Peyer's patch (tissue), 4 donors: ENCODE results near the gene OR51E2. TPM values are rescaled to one million over a fixed set of nuclear protein-coding genes. Genes with fewer than 3 reads are reported as not detected.

ENCODE experiments used
- DNase-seq, 3 donors: peaks; one replicate each; pipeline ENCODE4 v3.0.0-alpha.2; 2017 to 2019
- H3K27ac ChIP-seq, 4 donors: fragments of 200-600 bp; sonication (generic); one replicate each; pipeline ENCODE4 v1.5.1; 2016 to 2019
- H3K27me3 ChIP-seq, 2 donors: fragments of 200-600 bp; sonication (generic); one replicate each; pipeline ENCODE4 v1.5.1; 2019
- H3K36me3 ChIP-seq, 3 donors: fragments of 200-600 bp; sonication (generic); one replicate each; pipeline ENCODE4 v1.5.1; 2016 to 2019
- H3K4me1 ChIP-seq, 4 donors: fragments of 200-600 bp; sonication (generic); one replicate each; pipeline ENCODE4 v1.5.1; 2016 to 2019
- H3K4me3 ChIP-seq, 4 donors: fragments of 200-600 bp; sonication (generic); 1 replicate in 3 of 4; 2 replicates in 1 of 4; pipeline ENCODE4 v1.5.1; 2016 to 2019; ENCODE audit warnings: mild to moderate bottlenecking in 1 of 4
- H3K9me3 ChIP-seq, 4 donors: fragments of 200-600 bp; sonication (generic); one replicate each; pipeline ENCODE4 v1.5.1; 2016 to 2019; ENCODE audit warnings: mild to moderate bottlenecking in 1 of 4
- CTCF ChIP-seq, 6 experiments: fragments of 450-650 bp in 4 of 6; fragments of 200-600 bp in 2 of 6; sonication (generic) in 1 of 6; IDR thresholded peaks; one replicate each; pipeline ENCODE4 v1.5.1; 2017 to 2019; ENCODE audit warnings: antibody characterized with exemption in 6 of 6, mild to moderate bottlenecking in 3 of 6, moderate library complexity in 1 of 6
- POLR2A ChIP-seq, 2 donors: fragments of 450-650 bp; IDR thresholded peaks; one replicate each; pipeline ENCODE4 v1.5.1; 2017; ENCODE audit warnings: antibody characterized with exemption in 2 of 2, mild to moderate bottlenecking in 2 of 2, moderate library complexity in 2 of 2
- total RNA-seq, 4 donors: library from RNA; depleted of rRNA; stranded (reverse); fragments of >200 nt; gene quantifications; one replicate each; pipeline ENCODE4 v1.1.0, GENCODE V29; 2016

OR51E2 gene
- total RNA-seq, 4 donors from 2014 or later, result 0.67 to 0.85 TPM; not detected in 2

GRCh38 chr11:4684631-4685285 is 12.9 kb downstream of the OR51E2 start:
- DNase-seq, result no peak
- Histone ChIP-seq H3K4me1 (no peaks in the 10 kb centered on the region), H3K4me3 (no peak overlapping the region), H3K36me3 (no peaks in the 10 kb centered on the region), H3K9me3 (no peaks in the 10 kb centered on the region), H3K27ac (no peak overlapping the region), H3K27me3 (no peaks in the 10 kb centered on the region)
- TF ChIP-seq POLR2A (IDR thresholded peaks at IDR 0.05), result no peak

DNA sequence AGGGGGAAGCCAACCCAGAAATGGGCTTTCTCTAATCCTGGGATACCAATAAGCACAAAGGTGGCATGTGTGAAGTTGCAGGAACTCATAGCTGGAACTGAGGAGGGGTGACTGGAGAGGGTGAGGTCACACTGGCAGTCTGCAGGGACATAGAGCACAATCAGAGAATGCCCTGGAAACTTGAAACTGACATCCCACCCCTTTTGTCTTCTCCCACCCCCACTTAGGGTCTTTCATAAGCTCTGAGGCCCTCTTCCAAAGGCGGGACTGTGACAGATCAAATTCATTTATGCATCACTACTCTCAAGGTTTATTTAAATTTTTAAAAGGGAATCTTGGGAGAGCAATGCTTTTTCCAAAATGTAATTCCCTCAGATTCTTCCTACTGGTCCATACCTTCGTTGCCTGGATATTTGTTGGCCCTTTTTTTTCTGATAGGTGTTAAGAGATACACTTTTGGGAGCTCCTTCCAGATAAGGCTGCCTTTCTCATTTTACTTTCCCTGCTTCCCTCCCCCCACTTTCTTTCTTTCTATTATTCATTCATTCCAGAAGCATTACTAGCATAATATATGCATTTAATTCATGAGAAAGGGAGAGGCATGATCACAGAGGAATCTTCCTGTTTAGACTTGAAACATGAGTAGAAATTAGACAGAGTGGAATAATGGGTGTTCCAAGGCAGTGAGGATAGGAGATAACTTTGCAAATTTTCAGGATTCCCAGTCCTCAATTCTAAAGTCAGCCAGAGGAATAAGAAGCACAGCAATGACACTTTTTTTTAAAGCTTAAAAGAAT is 14.8 kb downstream of the OR51E2 start:
- H3K27ac ChIP-seq, result no peak overlapping the region
- H3K9me3 ChIP-seq, result no peaks in the 10 kb centered on the region
- no peak overlapping the region for H3K4me3 ChIP-seq
- H3K27me3 ChIP-seq, result no peaks in the 10 kb centered on the region
- no peaks in the 10 kb centered on the region for H3K36me3 ChIP-seq
- H3K4me1 ChIP-seq, result no peaks in the 10 kb centered on the region
- TF ChIP-seq POLR2A (IDR thresholded peaks at IDR 0.05) (no peak), CTCF (IDR thresholded peaks at IDR 0.05) (no peak)
- no peak for DNase-seq

GRCh38 chr11:4680341-4680740 is 17.3 kb downstream of the OR51E2 start:
- no peak for TF ChIP-seq CTCF (IDR thresholded peaks at IDR 0.05)
- no peak for TF ChIP-seq POLR2A (IDR thresholded peaks at IDR 0.05)
- no peaks in the 10 kb centered on the region for H3K4me1 ChIP-seq
- H3K36me3 ChIP-seq, result no peaks in the 10 kb centered on the region
- no peaks in the 10 kb centered on the region for H3K9me3 ChIP-seq
- H3K27me3 ChIP-seq, result no peaks in the 10 kb centered on the region
- no peak overlapping the region for H3K27ac ChIP-seq
- no peak for DNase-seq
- H3K4me3 ChIP-seq, result no peak overlapping the region

GRCh38 chr11:4677948-4678347 is 19.7 kb downstream of the OR51E2 start:
- Histone ChIP-seq H3K27me3 (no peaks in the 10 kb centered on the region), H3K9me3 (no peaks in the 10 kb centered on the region), H3K4me1 (no peaks in the 10 kb centered on the region), H3K36me3 (no peaks in the 10 kb centered on the region), H3K27ac (no peak overlapping the region), H3K4me3 (no peak overlapping the region)
- DNase-seq, result no peak
- TF ChIP-seq POLR2A (IDR thresholded peaks at IDR 0.05) (no peak), CTCF (IDR thresholded peaks at IDR 0.05) (no peak)

DNA sequence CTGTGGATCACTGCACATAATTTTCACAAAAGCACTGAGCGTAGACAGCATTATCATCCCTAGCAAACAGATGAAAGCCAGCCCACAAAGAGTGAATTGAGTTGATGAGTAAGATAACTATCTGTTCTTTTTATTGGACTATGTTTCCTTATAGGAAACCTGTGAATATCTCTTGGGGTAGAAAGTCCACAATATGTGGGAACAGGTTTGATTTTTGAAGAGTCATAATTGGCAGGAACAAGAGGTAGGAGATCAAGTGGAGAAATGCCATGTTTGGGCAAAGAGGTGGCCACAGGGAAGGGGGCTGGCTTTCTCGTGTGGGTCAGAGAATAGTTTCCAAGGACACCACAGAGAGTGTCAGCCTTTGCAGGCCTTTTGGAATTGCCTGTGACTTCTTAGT is 23.9 kb downstream of the OR51E2 start:
- H3K36me3 ChIP-seq, result no peaks in the 10 kb centered on the region
- DNase-seq, result no peak
- TF ChIP-seq CTCF (IDR thresholded peaks at IDR 0.05) (no peak), POLR2A (IDR thresholded peaks at IDR 0.05) (no peak)
- no peaks in the 10 kb centered on the region for H3K9me3 ChIP-seq
- H3K27me3 ChIP-seq, result no peaks in the 10 kb centered on the region
- no peak overlapping the region for H3K27ac ChIP-seq
- H3K4me1 ChIP-seq, result no peaks in the 10 kb centered on the region
- no peak overlapping the region for H3K4me3 ChIP-seq

- Histone ChIP-seq H3K27me3 (no peaks in the 10 kb centered on the region), H3K27ac (no peak overlapping the region), H3K36me3 (no peaks in the 10 kb centered on the region), H3K4me1 (no peaks in the 10 kb centered on the region), H3K4me3 (no peak overlapping the region), H3K9me3 (no peaks in the 10 kb centered on the region)
- TF ChIP-seq POLR2A (IDR thresholded peaks at IDR 0.05) (no peak), CTCF (IDR thresholded peaks at IDR 0.05) (no peak)
- DNase-seq, result no peak
Measured at GRCh38 chr11:4672470-4672869, 25.2 kb downstream of the OR51E2 start.
